ENCODE results near the gene PELI2.
A peak's percentile ranks its signal among the peaks of the same experiment; 100 is the strongest.

The PELI2 gene

GRCh38 chr14:56117765-56118610 lies at the start of gene PELI2:
Gene PELI2 (plus strand): TSS chr14:56118411. CDS start chr14:56118661, 250 bp downstream.
- peak; percentile 51 for DNase-seq

- DNase-seq: no peak
Measured at GRCh38 chr14:56073799-56074198, 44.4 kb upstream of the PELI2 start.

- no peak for DNase-seq
Measured at GRCh38 chr14:56075301-56075700, 42.9 kb upstream of the PELI2 start.

- no peak for DNase-seq
Measured at GRCh38 chr14:56081139-56081538, 37.1 kb upstream of the PELI2 start.

GRCh38 chr14:56082880-56083279 lies 35.3 kb upstream of the PELI2 start:
- DNase-seq: no peak

GRCh38 chr14:56085471-56085870 lies 32.7 kb upstream of the PELI2 start:
- DNase-seq: no peak

- no peak for DNase-seq
Measured at GRCh38 chr14:56087671-56088471, 30.3 kb upstream of the PELI2 start.

GRCh38 chr14:56088941-56089340 lies 29.3 kb upstream of the PELI2 start:
- DNase-seq: no peak

- DNase-seq: no peak
Measured at GRCh38 chr14:56092763-56093162, 25.4 kb upstream of the PELI2 start.

- no peak for DNase-seq
Measured at GRCh38 chr14:56094076-56094475, 24.1 kb upstream of the PELI2 start.

GRCh38 chr14:56098021-56098420 lies 20.2 kb upstream of the PELI2 start:
- DNase-seq: no peak

- no peak for DNase-seq
Measured at GRCh38 chr14:56099081-56099797, 19.0 kb upstream of the PELI2 start.

GRCh38 chr14:56100556-56100955 lies 17.7 kb upstream of the PELI2 start:
- no peak for DNase-seq

- DNase-seq: no peak
Measured at GRCh38 chr14:56102941-56103340, 15.3 kb upstream of the PELI2 start.

GRCh38 chr14:56107615-56108014 lies 10.6 kb upstream of the PELI2 start:
- no peak for DNase-seq

- DNase-seq: no peak
Measured at GRCh38 chr14:56108057-56108456, 10.2 kb upstream of the PELI2 start.

GRCh38 chr14:56112781-56113180 lies 5.4 kb upstream of the PELI2 start:
- DNase-seq: no peak

- DNase-seq: no peak
Measured at GRCh38 chr14:56115334-56115870, 2.8 kb upstream of the PELI2 start.

GRCh38 chr14:56115976-56116893 lies 2.0 kb upstream of the PELI2 start:
- no peak for DNase-seq

- DNase-seq: no peak
Measured at GRCh38 chr14:56118611-56119181, 485 bp downstream of the PELI2 start.

- peak; percentile 12 for DNase-seq
Measured at GRCh38 chr14:56119201-56119981, 1.2 kb downstream of the PELI2 start.

Data from RPMI8226 (cell line).